RWPE2 (cell line): ENCODE results near the gene ABCA3.
"Not testable (repeated sequence)": the region's sequence is repeated elsewhere in the genome, so short reads cannot be mapped to it uniquely, and the experiment has no call there.

Experiments used
- ATAC-seq: fragments of 200-7000 bp; cut with Tn5 transposase; 3 replicates; pipeline ENCODE4 v1.9.1; 2021; ENCODE audit warnings: low read depth
- DNase-seq: peaks from one replicate; pipeline ENCODE4 v3.0.0-alpha.2; 2020; ENCODE audit warnings: low spot score
- H3K27ac ChIP-seq: fragments of 450-650 bp; 2 replicates; pipeline ENCODE4 v1.5.1; 2017; ENCODE audit warnings: mild to moderate bottlenecking; ENCODE audit not compliant: poor library complexity, severe bottlenecking
- H3K27me3 ChIP-seq: fragments of 250-450 bp; sonication (Bioruptor Pico); 2 replicates; pipeline ENCODE4 v1.5.1; 2021; ENCODE audit warnings: mild to moderate bottlenecking, moderate library complexity; ENCODE audit not compliant: insufficient read depth, poor library complexity, severe bottlenecking
- H3K36me3 ChIP-seq: fragments of 250-450 bp; sonication (Bioruptor Pico); 2 replicates; pipeline ENCODE4 v1.5.1; 2020; ENCODE audit warnings: low read depth, mild to moderate bottlenecking, moderate library complexity
- H3K4me1 ChIP-seq: fragments of 250-450 bp; sonication (Bioruptor Pico); 2 replicates; pipeline ENCODE4 v1.5.1; 2021; ENCODE audit warnings: mild to moderate bottlenecking, moderate library complexity; ENCODE audit not compliant: insufficient read depth, poor library complexity, severe bottlenecking
- H3K4me3 ChIP-seq: fragments of 250-450 bp; sonication (Bioruptor Pico); 2 replicates; pipeline ENCODE4 v1.5.1; 2021; ENCODE audit warnings: mild to moderate bottlenecking, moderate library complexity; ENCODE audit not compliant: severe bottlenecking
- H3K9me3 ChIP-seq: fragments of 250-450 bp; sonication (Bioruptor Pico); 2 replicates; pipeline ENCODE4 v1.5.1; 2021; ENCODE audit warnings: mild to moderate bottlenecking, moderate library complexity; ENCODE audit not compliant: severe bottlenecking
- CTCF ChIP-seq: fragments of 450-650 bp; IDR thresholded peaks from one replicate; pipeline ENCODE4 v1.5.1; 2017; ENCODE audit warnings: mild to moderate bottlenecking, moderate library complexity; ENCODE audit not compliant: poor library complexity, severe bottlenecking

ABCA3 gene

DNA sequence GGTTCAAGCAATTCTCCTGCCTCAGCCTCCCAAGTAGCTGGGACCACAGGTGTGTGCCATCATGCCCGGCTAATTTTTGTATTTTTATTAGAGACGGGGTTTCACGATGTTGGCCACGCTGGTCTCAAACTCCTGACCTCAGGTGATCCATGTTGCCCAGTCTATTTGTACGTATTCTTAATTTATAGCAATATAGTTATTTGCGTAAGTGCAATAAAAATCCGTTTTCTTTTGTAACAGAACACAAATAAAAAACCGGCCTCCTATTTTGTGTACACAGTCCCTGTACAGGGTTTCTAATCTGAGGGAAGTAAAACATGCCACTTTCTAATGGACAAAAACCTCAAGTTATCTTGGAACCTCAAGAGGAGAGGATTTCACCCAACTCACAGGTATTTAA, 80.3 kb downstream of the ABCA3 start:
- DNase-seq (no peak), ATAC-seq (no peak)
- H3K36me3 ChIP-seq: peaks cover 100% of the 10 kb centered on the region
- no peaks in the 10 kb centered on the region for H3K9me3 ChIP-seq
- no peaks in the 10 kb centered on the region for H3K4me1 ChIP-seq
- H3K27me3 ChIP-seq: no peaks in the 10 kb centered on the region
- no peak overlapping the region for H3K4me3 ChIP-seq
- no peak overlapping the region for H3K27ac ChIP-seq
- TF ChIP-seq CTCF: no peak

DNA sequence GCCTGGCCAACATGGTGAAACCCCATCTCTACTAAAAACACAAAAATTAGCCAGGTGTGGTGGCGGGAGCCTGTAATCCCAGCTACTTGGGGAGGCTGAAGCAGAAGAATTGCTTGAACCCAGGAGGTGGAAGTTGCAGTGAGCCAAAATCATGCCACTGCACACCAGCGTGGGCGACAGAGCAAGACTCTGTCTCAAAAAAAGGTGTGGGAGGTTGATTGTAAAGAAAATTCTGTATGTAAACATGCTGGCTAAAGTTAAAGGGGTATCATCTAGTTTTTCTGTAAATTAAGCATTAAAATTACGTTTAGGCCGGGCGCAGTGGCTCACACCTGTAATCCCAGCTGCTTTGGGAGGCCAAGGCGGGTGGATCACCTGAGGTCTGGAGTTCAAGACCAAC, 82.0 kb downstream of the ABCA3 start:
- not testable (repeated sequence) for DNase-seq, H3K4me3 ChIP-seq, H3K27ac ChIP-seq, ATAC-seq, H3K4me1 ChIP-seq, H3K9me3 ChIP-seq, H3K27me3 ChIP-seq
- peaks cover 99% of the 10 kb centered on the region for H3K36me3 ChIP-seq

GRCh38 chr16:2257726-2258125, 82.8 kb downstream of the ABCA3 start:
- H3K4me3 ChIP-seq: no peak overlapping the region
- no peaks in the 10 kb centered on the region for H3K4me1 ChIP-seq
- H3K27me3 ChIP-seq: no peaks in the 10 kb centered on the region
- H3K9me3 ChIP-seq: no peaks in the 10 kb centered on the region
- peaks cover 97% of the 10 kb centered on the region for H3K36me3 ChIP-seq
- no peak for DNase-seq
- TF ChIP-seq CTCF: no peak
- ATAC-seq: no peak
- H3K27ac ChIP-seq: no peak overlapping the region

GRCh38 chr16:2256531-2257140, 83.9 kb downstream of the ABCA3 start:
- DNase-seq (no peak), ATAC-seq (no peak)
- peaks cover 94% of the 10 kb centered on the region for H3K36me3 ChIP-seq
- H3K27me3 ChIP-seq: no peaks in the 10 kb centered on the region
- no peak overlapping the region for H3K4me3 ChIP-seq
- H3K4me1 ChIP-seq: peaks cover 10% of the 10 kb centered on the region
- no peak overlapping the region for H3K27ac ChIP-seq
- TF ChIP-seq CTCF: no peak
- H3K9me3 ChIP-seq: no peaks in the 10 kb centered on the region

DNA sequence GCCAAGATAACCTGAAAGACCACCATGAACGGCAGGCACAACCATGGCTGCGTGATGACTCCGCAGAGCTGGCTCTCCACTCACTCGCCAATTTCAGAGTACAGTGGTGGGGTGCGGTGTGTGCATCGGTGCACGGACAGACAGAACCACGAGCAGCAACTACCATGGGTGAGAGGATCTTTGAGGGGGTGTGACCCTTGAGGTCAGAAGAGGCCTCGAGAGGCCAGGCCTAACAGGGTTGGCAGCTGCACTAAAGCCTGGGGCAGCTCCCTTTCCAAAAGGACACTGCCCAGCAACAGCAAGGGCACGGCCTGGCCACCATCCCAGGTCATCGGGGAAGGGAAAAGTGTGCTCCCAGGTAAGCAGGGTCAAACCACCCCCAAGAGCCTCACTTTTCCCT, 87.2 kb downstream of the ABCA3 start:
- no peak overlapping the region for H3K27ac ChIP-seq
- no peak overlapping the region for H3K4me3 ChIP-seq
- no peaks in the 10 kb centered on the region for H3K27me3 ChIP-seq
- no peak for TF ChIP-seq CTCF
- peaks cover 10% of the 10 kb centered on the region for H3K4me1 ChIP-seq
- H3K9me3 ChIP-seq: no peaks in the 10 kb centered on the region
- ATAC-seq (no peak), DNase-seq (no peak)
- peaks cover 73% of the 10 kb centered on the region for H3K36me3 ChIP-seq
